GM10847 (cell line): ENCODE data around the gene CAVIN4.

ENCODE experiments used
- POLR2A ChIP-seq: IDR thresholded peaks from 2 replicates; pipeline ENCODE4 v1.6.1; 2011; ENCODE audit not compliant: insufficient read length; ENCODE audit errors: extremely low read depth

CAVIN4 gene, protein sequence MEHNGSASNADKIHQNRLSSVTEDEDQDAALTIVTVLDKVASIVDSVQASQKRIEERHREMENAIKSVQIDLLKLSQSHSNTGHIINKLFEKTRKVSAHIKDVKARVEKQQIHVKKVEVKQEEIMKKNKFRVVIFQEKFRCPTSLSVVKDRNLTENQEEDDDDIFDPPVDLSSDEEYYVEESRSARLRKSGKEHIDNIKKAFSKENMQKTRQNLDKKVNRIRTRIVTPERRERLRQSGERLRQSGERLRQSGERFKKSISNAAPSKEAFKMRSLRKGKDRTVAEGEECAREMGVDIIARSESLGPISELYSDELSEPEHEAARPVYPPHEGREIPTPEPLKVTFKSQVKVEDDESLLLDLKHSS

GRCh38 chr9:100577776-100578448 is at the start of gene CAVIN4:
Gene CAVIN4 (plus strand): TSS chr9:100578079. CDS start chr9:100578144, 65 bp downstream.
- TF ChIP-seq POLR2A = no peak

- no peak for TF ChIP-seq POLR2A
These were observed 43.5 kb upstream of the CAVIN4 start for GRCh38 chr9:100534401-100534800.

GRCh38 chr9:100540327-100540726 is 37.6 kb upstream of the CAVIN4 start:
- no peak for TF ChIP-seq POLR2A

GRCh38 chr9:100549048-100549447 is 28.8 kb upstream of the CAVIN4 start:
- no peak for TF ChIP-seq POLR2A

- TF ChIP-seq POLR2A = no peak
These were observed 22.9 kb upstream of the CAVIN4 start for GRCh38 chr9:100554935-100555401.

GRCh38 chr9:100555471-100555870 is 22.4 kb upstream of the CAVIN4 start:
- TF ChIP-seq POLR2A = no peak

- no peak for TF ChIP-seq POLR2A
These were observed 20.8 kb upstream of the CAVIN4 start for GRCh38 chr9:100557053-100557452.

DNA sequence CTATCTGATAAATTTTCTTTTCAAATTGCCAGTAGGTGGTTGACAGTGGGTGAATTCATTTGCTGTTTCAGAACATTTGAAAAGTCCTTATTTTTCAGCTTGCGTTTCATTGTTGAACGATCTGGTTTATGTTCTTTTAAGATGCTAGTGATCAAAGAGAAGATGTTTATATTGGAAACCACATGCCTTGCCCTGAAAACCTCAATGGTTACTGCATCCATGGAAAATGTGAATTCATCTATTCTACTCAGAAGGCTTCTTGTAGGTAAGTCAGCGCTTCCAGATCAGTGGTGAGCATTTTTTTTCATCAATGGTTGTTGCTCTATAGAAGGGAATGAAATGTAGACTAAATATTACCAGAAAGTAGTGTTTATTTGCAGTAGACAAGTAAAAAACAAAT is 16.6 kb upstream of the CAVIN4 start:
- TF ChIP-seq POLR2A = no peak

DNA sequence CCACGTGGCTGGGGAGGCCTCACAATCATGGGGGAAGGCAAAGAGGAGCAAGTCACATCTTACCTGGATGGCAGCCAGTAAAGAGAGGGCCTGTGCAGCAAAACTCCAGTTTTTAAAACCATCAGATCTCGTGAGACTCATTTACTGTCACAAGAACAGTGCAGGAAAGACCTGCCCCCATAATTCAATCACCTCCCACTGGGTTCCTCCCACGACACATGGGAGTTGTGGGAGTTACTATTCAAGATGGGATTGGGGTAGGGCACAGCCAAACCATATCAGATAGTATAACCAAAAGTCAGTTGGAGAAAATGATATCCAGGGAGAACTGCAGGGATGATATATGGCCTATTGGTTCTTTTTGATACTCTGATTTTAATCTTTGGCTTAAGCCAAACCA is 10.0 kb upstream of the CAVIN4 start:
- no peak for TF ChIP-seq POLR2A

DNA sequence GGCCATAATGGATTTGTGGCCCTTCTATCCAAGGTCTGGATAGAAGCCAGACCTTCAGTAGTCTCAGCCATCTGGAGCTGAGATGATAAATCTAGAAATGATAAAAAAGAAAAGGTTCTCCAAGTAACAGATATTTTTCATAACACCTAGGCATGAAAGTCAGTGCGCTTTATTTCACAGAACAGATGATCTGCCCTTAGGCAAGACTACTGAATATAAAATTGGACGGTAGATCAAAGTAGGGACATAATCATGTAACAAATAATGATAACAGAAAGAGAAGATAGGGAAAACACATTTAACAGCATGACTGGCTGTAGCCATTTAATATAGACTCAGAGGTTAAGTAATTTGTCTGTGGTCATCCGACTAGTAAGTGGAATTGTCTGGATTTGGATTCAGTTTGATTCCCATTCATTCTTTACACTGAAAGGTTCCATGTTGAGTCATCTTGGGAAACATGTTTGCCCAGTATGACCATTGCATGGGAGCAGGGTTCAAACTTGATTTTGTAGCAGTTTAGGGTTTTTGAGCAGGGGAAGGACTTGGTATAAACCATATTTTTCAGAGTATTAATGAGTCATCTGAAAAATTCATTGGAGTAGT is 4.1 kb upstream of the CAVIN4 start:
- no peak for TF ChIP-seq POLR2A

GRCh38 chr9:100575006-100575405 is 2.9 kb upstream of the CAVIN4 start:
- no peak for TF ChIP-seq POLR2A

DNA sequence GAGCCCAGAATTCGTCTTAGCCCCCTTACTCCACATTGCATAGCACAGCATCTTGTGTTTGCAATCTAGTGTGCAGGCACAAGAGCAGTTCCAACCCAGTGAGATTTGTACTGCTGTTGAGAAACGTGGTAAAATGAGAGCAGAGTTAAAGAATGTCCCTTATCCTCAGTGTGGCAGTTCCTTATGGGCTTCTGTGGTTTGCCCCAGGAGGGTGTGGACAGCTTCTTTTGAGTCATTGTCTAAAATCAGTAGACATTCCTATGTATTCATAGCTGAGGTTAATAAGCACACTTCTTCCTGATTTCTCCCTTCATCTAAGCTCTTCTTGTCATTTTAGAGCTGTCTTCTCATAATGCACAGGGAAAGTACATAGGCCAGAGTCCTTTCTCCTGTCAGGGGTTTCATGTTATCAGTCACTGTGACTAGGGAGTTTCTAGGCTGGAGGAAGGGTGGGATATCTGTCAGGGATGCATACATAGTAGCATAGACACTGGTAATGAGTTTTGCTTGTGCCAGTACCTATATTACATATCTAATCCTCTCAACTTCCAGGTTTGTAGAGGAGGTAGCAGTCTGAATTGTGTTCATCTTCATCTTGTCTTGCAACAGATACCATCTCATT is 2.0 kb upstream of the CAVIN4 start:
- no peak for TF ChIP-seq POLR2A

GRCh38 chr9:100578610-100579009 is 731 bp downstream of the CAVIN4 start:
- no peak for TF ChIP-seq POLR2A

DNA sequence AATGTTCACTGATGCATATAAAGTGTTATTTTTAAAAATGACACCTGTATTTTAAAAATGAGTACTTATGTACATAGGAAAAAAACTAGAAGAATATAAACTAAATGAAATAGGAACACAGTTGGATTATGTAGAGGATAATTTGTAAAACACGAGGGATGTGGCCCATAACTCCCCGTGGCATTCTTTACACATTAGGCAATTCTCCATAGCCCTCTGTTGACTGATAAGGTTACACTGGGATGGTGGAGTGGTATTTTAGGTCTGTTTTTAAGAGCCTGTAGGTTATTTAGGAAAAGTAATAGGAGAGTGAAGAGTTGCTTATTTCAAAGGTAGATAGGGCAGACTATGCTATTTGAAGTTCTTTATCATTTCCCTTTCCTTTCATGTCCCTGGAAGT is 1.8 kb downstream of the CAVIN4 start:
- no peak for TF ChIP-seq POLR2A

GRCh38 chr9:100580257-100580656 is 2.4 kb downstream of the CAVIN4 start:
- no peak for TF ChIP-seq POLR2A

DNA sequence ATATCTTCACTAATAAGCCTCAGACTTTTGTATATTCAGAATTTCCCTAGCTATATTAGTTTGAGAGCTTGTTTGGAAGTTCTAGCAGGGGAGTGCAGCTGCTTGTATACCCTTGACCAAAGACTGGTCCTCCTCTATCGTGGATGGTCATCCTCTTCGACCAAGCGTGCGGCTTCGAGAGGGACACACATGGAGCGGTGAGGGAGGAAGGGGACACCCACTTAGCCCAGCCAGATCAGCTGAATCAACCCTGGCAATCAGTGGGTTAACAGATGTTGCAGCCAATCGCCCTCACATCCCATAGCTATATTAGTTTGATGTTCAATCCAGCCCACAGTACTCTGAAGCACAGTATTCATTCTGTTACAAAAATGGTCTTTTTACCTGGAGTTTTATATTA is 3.2 kb downstream of the CAVIN4 start:
- no peak for TF ChIP-seq POLR2A
